ENCODE data around the gene SDC1. TPM values are rescaled to one million over a fixed set of nuclear protein-coding genes. Genes with fewer than 3 reads are reported as not detected.

Gene SDC1
- total RNA-seq, 1 donor from 2014 or later, result 0.63 TPM

DNA sequence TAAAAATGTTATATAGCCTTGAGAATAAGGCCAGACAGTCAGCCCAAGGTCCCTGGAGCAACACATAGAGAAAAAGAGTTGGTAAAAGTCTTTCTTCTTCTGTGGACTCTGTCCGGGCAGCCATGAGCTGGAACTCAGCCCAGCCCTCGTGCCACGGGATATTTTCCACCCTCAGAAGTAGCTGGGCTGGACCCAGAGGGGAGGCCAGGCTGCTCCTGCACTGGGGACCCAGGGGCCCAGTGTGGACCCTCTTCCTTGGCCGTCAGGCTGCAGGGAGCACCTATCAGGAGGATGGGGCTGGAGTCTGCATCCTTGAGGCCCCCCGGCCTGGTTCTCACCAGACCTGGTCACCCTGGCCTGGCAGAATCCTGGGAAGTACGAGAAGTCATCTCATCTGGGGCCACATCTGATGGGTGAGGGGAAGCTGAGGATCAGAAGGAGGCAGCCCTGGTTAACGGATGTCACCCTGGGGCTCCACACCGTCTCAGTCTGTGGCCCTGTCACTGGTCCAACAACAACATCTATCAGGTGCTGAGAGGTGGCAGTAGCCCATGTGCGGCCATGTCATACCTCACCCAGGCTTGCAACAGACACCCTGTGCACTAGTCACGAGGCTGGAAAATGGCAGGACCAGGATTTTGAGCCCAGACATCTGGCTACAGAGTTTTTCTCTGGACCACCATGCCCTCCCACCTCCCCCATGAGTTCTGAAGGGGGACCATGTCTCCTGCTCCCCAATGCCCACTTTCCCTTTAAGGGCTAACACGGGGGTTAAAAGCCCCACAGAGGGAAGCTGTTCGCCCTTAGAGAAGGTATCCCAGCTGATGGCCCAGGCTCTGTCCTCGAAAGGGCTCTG lies 33.0 kb downstream of the SDC1 start:
- Mint-ChIP-seq H3K4me1 (no peaks in the 10 kb centered on the region), H3K27ac (no peak overlapping the region), H3K36me3 (ENCODE audit: low read depth) (no peaks in the 10 kb centered on the region), H3K9me3 (no peaks in the 10 kb centered on the region), H3K27me3 (no peaks in the 10 kb centered on the region), H3K4me3 (no peak overlapping the region)
- intact Hi-C loops (cut with micrococcal nuclease), result no loop called here
- DNase-seq, result no peak

DNA sequence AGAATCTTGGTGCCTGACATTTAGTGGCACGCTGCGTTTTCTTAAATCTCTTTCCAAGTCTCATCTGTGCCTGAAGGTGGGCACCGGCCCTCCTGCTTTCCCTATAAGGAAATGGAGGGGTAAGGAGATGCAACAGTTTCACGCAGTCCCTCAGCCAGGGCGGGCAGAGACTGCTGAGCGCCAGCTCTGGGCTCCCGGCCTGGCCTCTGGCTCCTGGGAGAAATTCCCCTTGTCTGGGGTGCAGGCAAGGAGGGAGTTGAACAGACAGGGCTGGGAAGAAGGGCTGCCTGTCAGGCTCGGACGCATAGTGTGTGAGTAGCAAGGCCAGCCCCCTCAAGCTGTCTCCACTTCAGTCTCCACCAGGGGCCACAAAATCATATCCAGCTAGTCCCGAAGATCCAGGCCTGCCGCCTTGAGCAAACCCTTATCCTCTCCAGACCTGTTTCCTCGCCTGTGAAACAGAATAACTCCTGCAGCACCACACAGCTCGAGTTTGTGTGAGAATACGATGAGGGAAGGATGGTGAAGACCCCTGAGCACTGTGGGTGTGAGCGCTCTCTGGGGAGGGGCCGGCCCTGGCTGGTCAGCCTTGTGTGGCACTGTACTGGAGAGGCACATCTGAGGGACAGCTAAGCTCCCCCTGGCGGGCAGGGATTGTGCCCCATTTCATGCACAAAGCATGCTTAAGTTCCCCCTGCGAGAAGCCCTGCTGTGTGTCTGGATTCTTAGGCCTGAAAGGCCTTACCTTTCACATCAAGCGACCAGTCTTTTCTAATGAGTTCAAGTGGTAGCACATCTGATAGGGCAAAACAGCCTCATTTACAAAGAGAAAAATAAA lies 33.8 kb downstream of the SDC1 start:
- Mint-ChIP-seq H3K36me3 (ENCODE audit: low read depth) (no peaks in the 10 kb centered on the region), H3K4me1 (no peaks in the 10 kb centered on the region), H3K4me3 (no peak overlapping the region), H3K9me3 (no peaks in the 10 kb centered on the region), H3K27me3 (no peaks in the 10 kb centered on the region), H3K27ac (no peak overlapping the region)
- no peak for DNase-seq
- intact Hi-C loops (cut with micrococcal nuclease), result no loop called here

GRCh38 chr2:20190170-20190569 lies 34.8 kb downstream of the SDC1 start:
- H3K9me3 Mint-ChIP-seq, result no peaks in the 10 kb centered on the region

DNA sequence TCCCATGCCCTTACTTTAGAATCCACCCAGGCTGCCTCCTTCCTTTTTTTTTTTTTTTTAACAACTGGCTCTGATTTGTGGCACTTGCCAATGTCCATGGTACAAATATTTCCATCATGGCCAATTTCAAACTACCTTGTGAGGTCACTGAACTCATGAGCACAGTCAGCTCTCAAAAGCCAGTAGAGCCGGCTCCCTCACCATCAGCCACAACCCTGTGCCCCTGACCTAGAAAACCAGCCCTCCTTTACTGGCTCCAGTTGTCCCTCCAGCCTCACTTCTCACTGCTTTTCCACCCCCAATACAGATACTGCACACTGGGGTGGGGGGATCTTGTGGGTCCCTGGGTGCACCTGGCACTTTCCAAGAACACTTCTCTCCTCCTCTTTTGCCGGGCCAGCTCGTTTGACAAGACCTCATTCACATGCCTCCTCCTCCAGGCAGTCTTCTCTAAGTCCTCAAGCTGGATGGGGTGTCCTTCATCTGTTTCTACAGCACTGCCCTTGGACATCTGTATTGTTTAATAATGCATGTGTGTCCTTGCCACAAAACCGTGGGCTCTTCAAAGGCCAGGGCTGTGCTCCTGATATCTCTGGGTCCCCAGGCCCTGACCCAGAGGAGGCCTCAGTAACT lies 35.5 kb downstream of the SDC1 start:
- Mint-ChIP-seq H3K36me3 (ENCODE audit: low read depth) (no peaks in the 10 kb centered on the region), H3K9me3 (no peaks in the 10 kb centered on the region), H3K4me1 (no peaks in the 10 kb centered on the region), H3K27me3 (no peaks in the 10 kb centered on the region), H3K4me3 (no peak overlapping the region), H3K27ac (no peak overlapping the region)
- DNase-seq, result no peak
- intact Hi-C loops (cut with micrococcal nuclease), result no loop called here

More at GRCh38 chr2:20190170-20190569, 34.8 kb downstream of the SDC1 start:
- H3K4me3 Mint-ChIP-seq, result no peak overlapping the region
- H3K36me3 Mint-ChIP-seq (ENCODE audit: low read depth), result no peaks in the 10 kb centered on the region
- no peaks in the 10 kb centered on the region for H3K27me3 Mint-ChIP-seq
- H3K27ac Mint-ChIP-seq, result no peak overlapping the region
- no peak for DNase-seq
- no peaks in the 10 kb centered on the region for H3K4me1 Mint-ChIP-seq
- intact Hi-C loops (cut with micrococcal nuclease), result no loop called here

- DNase-seq, result no peak
- no peaks in the 10 kb centered on the region for H3K9me3 Mint-ChIP-seq
- H3K4me3 Mint-ChIP-seq, result no peak overlapping the region
- no peaks in the 10 kb centered on the region for H3K4me1 Mint-ChIP-seq
- intact Hi-C loops (cut with micrococcal nuclease), result no loop called here
- H3K27me3 Mint-ChIP-seq, result no peaks in the 10 kb centered on the region
- no peaks in the 10 kb centered on the region for H3K36me3 Mint-ChIP-seq (ENCODE audit: low read depth)
- H3K27ac Mint-ChIP-seq, result no peak overlapping the region
Measured at GRCh38 chr2:20188851-20189250, 36.1 kb downstream of the SDC1 start.

- no peaks in the 10 kb centered on the region for H3K9me3 Mint-ChIP-seq
- intact Hi-C loops (cut with micrococcal nuclease), result no loop called here
- no peak overlapping the region for H3K27ac Mint-ChIP-seq
- H3K36me3 Mint-ChIP-seq (ENCODE audit: low read depth), result no peaks in the 10 kb centered on the region
- H3K4me3 Mint-ChIP-seq, result no peak overlapping the region
- no peaks in the 10 kb centered on the region for H3K4me1 Mint-ChIP-seq
- no peak for DNase-seq
- no peaks in the 10 kb centered on the region for H3K27me3 Mint-ChIP-seq
Measured at GRCh38 chr2:20188201-20188600, 36.7 kb downstream of the SDC1 start.

GRCh38 chr2:20187331-20187730 lies 37.6 kb downstream of the SDC1 start:
- no peaks in the 10 kb centered on the region for H3K4me1 Mint-ChIP-seq

GRCh38 chr2:20186855-20187187 lies 38.1 kb downstream of the SDC1 start:
- intact Hi-C loops (cut with micrococcal nuclease), result no loop called here
- H3K27ac Mint-ChIP-seq, result no peak overlapping the region

More at GRCh38 chr2:20187331-20187730, 37.6 kb downstream of the SDC1 start:
- Mint-ChIP-seq H3K9me3 (no peaks in the 10 kb centered on the region), H3K27me3 (no peaks in the 10 kb centered on the region), H3K4me3 (no peak overlapping the region), H3K27ac (no peak overlapping the region), H3K36me3 (ENCODE audit: low read depth) (no peaks in the 10 kb centered on the region)
- no peak for DNase-seq
- intact Hi-C loops (cut with micrococcal nuclease), result no loop called here

DNA sequence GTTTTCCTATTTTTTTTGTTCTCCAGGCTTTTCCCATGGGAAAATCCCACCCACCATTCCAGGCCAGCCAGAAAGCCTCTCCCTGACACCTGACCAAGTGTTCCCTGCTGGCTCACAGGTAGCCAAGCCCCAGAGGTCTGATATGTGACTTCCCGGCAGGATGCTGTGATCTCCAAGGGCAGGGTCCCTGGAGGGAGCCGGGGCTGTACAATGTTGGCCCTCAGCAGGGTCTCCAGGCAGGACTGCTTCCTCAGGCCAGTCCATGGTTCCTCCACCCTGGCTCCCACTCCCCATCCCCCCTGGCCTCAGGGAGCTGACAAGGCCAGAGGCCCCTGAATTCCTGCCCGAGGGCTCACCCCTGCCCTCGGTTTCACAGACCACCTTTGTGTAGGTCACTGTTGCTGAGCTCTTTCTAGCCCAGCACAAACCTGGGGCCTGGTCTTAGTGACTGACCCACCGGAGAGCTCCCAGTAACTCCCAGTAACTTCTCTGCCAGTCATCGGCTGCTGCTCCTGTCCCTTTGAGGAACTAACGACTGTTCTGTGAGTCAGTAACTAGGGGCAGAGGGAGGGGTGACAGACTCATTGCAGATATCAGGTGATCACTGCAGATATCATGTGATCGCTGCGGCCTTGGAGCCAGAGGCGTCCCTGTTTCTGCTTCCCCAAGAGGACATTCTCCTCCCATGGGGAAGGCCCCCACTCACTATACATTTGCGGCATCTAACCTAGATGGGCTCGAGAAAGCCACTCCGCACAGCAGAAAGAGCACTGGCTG lies 38.7 kb downstream of the SDC1 start:
- intact Hi-C loops (cut with micrococcal nuclease), result no loop called here
- Mint-ChIP-seq H3K27ac (no peak overlapping the region), H3K9me3 (no peaks in the 10 kb centered on the region), H3K4me3 (no peak overlapping the region), H3K4me1 (no peaks in the 10 kb centered on the region), H3K27me3 (no peaks in the 10 kb centered on the region), H3K36me3 (ENCODE audit: low read depth) (no peaks in the 10 kb centered on the region)
- DNase-seq, result no peak

More at GRCh38 chr2:20186855-20187187, 38.1 kb downstream of the SDC1 start:
- Mint-ChIP-seq H3K9me3 (no peaks in the 10 kb centered on the region), H3K36me3 (ENCODE audit: low read depth) (no peaks in the 10 kb centered on the region), H3K27me3 (no peaks in the 10 kb centered on the region), H3K4me1 (no peaks in the 10 kb centered on the region), H3K4me3 (no peak overlapping the region)
- no peak for DNase-seq

GRCh38 chr2:20185176-20186022 lies 39.5 kb downstream of the SDC1 start:
- intact Hi-C loops (cut with micrococcal nuclease), result no loop called here
- Mint-ChIP-seq H3K4me3 (no peak overlapping the region), H3K9me3 (no peaks in the 10 kb centered on the region), H3K4me1 (no peaks in the 10 kb centered on the region), H3K27ac (no peak overlapping the region), H3K27me3 (no peaks in the 10 kb centered on the region), H3K36me3 (ENCODE audit: low read depth) (no peaks in the 10 kb centered on the region)
- no peak for DNase-seq

- no peaks in the 10 kb centered on the region for H3K27me3 Mint-ChIP-seq
- intact Hi-C loops (cut with micrococcal nuclease), result no loop called here
- DNase-seq, result no peak
- H3K4me3 Mint-ChIP-seq, result no peak overlapping the region
- no peaks in the 10 kb centered on the region for H3K9me3 Mint-ChIP-seq
- H3K4me1 Mint-ChIP-seq, result no peaks in the 10 kb centered on the region
- H3K36me3 Mint-ChIP-seq (ENCODE audit: low read depth), result no peaks in the 10 kb centered on the region
- H3K27ac Mint-ChIP-seq, result no peak overlapping the region
Measured at GRCh38 chr2:20184067-20184938, 40.6 kb downstream of the SDC1 start.

GRCh38 chr2:20183373-20183772 lies 41.6 kb downstream of the SDC1 start:
- DNase-seq, result no peak
- intact Hi-C loops (cut with micrococcal nuclease), result no loop called here
- H3K9me3 Mint-ChIP-seq, result no peaks in the 10 kb centered on the region
- no peak overlapping the region for H3K4me3 Mint-ChIP-seq
- no peaks in the 10 kb centered on the region for H3K4me1 Mint-ChIP-seq
- H3K27me3 Mint-ChIP-seq, result no peaks in the 10 kb centered on the region
- H3K36me3 Mint-ChIP-seq (ENCODE audit: low read depth), result no peaks in the 10 kb centered on the region
- no peak overlapping the region for H3K27ac Mint-ChIP-seq

Data from activated CD4-positive, alpha-beta T cell treated with anti-CD3 and anti-CD28 coated beads, Interleukin-2, amount 10 ng/mL, durations not matched to agents 24 days and 14 days (primary cell).